NCI-H510A treated with DMSO at 0.1 percent for 48 hours (cell line): Measurements from ENCODE around the gene SLC23A2.
"Not testable (repeated sequence)": the region's sequence is repeated elsewhere in the genome, so short reads cannot be mapped to it uniquely, and the experiment has no call there.

Experiments used
- DNase-seq: peaks from one replicate; lab custom pipeline; 2025; lab: John Stamatoyannopoulos, UW

Gene SLC23A2

DNA sequence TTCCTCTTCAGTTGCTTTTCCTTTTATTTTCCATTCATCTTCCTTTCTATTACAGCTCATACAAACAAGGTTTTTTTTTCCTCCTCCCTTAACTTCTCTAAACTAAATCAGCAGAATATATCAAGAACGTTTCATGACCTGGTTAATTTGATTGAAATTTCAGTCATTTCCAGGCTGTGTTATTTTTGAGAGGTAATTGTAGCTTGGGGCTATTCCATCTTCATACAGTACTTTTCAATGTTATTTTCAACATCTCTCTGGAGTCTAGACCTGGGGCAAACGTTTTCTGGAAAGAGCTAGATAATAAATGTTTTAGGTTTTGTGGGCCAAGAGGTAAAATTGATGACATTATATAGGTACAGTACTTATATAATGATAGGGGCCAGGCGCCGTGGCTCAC is 4.0 kb upstream of the SLC23A2 start:
- no peak for DNase-seq

- DNase-seq, result not testable (repeated sequence)
Observed at GRCh38 chr20:5004825-5005224, 3.5 kb upstream of the SLC23A2 start.

GRCh38 chr20:5003626-5004025 is 2.3 kb upstream of the SLC23A2 start:
- DNase-seq, result no peak

GRCh38 chr20:5002077-5002413 is 735 bp upstream of the SLC23A2 start:
- no peak for DNase-seq

DNA sequence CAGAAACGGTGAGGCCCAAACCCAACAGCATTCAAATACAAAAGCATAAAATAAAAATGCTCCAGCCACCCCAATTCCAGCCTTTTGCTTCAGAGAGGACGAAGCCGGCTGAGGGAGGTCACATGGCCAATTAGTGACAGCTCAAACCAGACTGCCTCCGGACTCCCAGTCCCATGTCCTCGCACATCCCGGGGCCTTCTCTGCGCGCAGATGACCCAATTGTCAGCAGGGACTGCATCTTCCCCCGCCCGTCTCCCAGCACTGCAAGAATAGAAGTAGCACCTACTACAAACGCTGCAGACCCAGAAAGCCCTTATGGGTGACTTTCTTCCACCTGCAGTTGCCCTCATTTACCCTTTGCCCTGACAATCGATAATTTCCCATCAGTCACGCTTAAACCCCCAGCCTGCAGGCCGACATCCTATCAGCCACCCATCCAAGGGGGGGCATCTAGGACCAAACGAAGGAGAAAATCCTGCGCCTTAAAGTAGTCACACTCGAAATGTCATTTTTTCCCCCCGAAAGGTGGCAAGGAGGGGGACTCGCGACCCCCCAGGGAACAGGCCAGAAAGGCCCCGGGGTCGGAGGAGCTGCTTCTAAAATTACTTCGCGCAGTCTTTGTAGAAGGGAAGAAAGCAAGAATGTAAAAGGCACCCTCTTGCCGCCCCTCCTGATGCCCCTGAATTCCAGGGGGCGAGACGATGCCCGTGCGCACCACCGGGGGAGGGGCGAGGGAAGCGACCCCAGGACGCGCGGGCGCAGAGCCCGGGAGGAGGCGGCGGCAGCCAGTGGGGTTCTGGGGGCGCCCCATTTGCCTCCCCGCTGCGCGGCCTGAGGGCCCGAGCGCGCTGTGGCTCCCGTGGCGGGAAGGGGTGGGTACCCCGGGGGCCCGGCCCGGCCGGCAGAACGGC is 792 bp downstream of the SLC23A2 start:
- DNase-seq, result peak; percentile 53

GRCh38 chr20:4999788-5000187 is 1.5 kb downstream of the SLC23A2 start:
- DNase-seq, result peak; percentile 62

GRCh38 chr20:4998160-4998651 is 3.1 kb downstream of the SLC23A2 start:
- DNase-seq, result no peak

GRCh38 chr20:4997222-4997621 is 4.1 kb downstream of the SLC23A2 start:
- no peak for DNase-seq

GRCh38 chr20:4989570-4989969 is 11.7 kb downstream of the SLC23A2 start:
- no peak for DNase-seq

GRCh38 chr20:4987130-4987529 is 14.2 kb downstream of the SLC23A2 start:
- no peak for DNase-seq

DNA sequence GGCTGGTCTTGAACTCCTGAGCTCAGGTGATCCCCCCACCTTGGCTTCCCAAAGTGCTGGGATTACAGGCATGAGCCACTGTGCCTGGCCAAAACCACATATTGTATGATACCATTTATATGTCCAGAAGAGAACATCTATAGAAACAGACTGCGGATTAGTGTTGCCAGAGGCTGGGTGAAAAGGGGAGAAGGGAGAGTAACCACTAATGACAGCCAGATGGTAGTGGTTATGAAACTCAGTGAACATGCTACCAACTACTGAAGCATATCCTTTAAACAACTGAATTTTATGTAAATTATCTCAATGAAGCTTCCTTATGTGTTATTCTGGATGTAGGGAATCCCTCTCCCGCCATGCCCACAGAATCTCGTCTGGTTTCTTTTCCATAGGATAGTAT is 15.7 kb downstream of the SLC23A2 start:
- DNase-seq, result no peak

- no peak for DNase-seq
Observed at GRCh38 chr20:4982281-4982680, 19.0 kb downstream of the SLC23A2 start.

DNA sequence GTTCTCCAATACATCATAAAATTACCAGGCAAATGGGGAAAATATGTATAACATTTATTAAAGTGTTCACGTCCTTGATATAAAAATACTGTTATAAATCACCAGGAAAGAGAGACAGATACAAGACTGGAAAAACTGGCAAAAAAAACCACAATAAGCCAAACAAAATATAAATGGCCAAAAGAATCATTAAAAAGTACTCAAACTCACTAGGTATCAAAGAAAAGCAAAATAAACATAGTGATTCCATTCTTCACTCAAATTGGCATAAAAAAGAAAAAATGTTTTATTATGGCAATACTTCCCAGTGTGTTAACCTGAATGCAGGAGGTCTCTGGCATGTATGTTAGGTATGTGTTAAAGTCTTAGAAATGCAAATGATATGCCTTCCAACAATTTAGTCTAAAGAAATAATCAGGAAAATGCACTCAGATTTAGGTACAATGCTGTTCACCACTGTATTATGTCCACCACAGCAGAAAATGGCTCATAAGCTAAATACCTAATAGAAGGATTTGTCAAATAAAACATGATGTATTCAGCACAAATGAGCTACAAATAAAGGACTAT is 21.4 kb downstream of the SLC23A2 start:
- no peak for DNase-seq

DNA sequence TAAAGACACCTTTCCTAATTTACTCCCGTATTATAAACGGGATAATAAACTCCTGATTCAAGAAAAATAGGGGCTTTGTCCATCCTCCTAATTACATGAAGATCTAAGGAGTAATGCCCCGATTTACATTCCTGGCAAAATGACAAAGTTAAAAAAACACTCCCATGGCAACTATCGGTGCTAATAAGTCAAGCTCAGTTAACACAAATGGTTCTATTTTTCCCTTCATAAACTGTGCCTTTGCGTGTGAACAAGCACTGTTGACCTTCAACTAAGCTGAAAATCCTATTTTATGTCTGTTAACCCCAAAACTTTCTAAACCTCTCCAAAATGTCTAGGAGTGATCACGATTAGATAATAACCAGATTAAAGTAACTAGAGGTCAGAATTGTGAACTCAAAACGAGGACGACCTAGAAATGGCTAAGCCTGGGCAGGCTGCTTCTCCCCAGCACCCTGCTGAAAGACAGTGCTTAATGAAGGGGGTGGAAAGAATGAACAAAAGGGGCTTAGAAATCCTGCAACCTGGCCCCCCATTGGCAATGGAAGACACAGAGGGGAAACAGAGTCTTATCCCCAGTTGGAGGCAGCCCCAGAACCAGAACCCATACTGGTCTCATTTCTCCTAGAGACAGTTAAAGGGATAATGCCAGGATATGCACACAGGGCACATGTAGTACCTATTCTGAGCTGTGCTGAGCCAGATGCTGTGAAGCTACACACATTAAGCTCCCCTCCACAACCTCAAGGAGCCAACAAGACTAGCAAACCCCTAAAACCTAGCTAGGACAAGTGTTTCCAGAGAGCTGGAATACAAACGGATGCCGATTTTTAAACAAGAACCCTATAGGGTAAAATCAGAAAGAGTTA is 23.0 kb downstream of the SLC23A2 start:
- DNase-seq, result no peak

GRCh38 chr20:4976014-4976413 is 25.3 kb downstream of the SLC23A2 start:
- DNase-seq, result not testable (repeated sequence)

GRCh38 chr20:4973330-4974097 is 27.8 kb downstream of the SLC23A2 start:
- DNase-seq, result peak; percentile 41

- DNase-seq, result no peak
Observed at GRCh38 chr20:4972506-4973251, 28.6 kb downstream of the SLC23A2 start.

DNA sequence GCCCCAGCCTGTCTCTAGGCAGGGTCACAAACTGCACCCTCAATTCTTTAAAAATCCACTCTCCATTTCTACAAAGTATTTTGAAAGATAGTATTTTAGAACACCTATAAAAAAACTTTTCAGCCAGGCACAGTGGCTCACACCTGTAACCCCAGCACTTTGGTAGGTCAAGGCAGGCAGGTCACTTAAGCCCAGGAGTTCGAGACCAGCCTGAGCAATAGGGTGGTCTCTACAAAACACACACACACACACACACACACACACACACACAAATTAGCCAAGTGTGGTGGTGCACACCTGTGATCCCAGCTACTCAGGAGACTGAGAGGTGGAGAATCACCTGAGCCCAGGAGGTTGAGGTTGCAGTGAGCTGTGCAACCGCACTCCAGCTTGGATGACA is 30.2 kb downstream of the SLC23A2 start:
- no peak for DNase-seq

GRCh38 chr20:4967752-4968477 is 33.4 kb downstream of the SLC23A2 start:
- DNase-seq, result no peak
